BE2C (cell line): Measurements from ENCODE around the gene LETMD1.
"Not testable (repeated sequence)": the region's sequence is repeated elsewhere in the genome, so short reads cannot be mapped to it uniquely, and the experiment has no call there.

Experiments
- DNase-seq: peaks from one replicate; pipeline ENCODE4 v3.0.0-alpha.2; 2020
- H3K27me3 ChIP-seq: fragments of 250-450 bp; sonication (Bioruptor Pico); 2 replicates; pipeline ENCODE4 v1.5.1; 2020; ENCODE audit warnings: mild to moderate bottlenecking
- H3K36me3 ChIP-seq: fragments of 250-450 bp; sonication (Bioruptor Pico); 2 replicates; pipeline ENCODE4 v1.5.1; 2020; ENCODE audit warnings: mild to moderate bottlenecking
- H3K4me1 ChIP-seq: fragments of 250-450 bp; sonication (Bioruptor Pico); 2 replicates; pipeline ENCODE4 v1.5.1; 2020
- H3K4me3 ChIP-seq: 2 replicates; pipeline ENCODE4 v1.5.1; 2011; ENCODE audit warnings: low read depth, low read length
- H3K9me3 ChIP-seq: fragments of 250-450 bp; sonication (Bioruptor Pico); 2 replicates; pipeline ENCODE4 v1.5.1; 2020
- CTCF ChIP-seq: IDR thresholded peaks from 2 replicates; pipeline ENCODE4 v1.5.1; 2012; ENCODE audit warnings: mild to moderate bottlenecking, low read depth, low read length

The LETMD1 gene

GRCh38 chr12:51076236-51076930 lies 28.3 kb downstream of the LETMD1 start:
- 0 out of 2 replicates have a peak, but pooled peaks cover 2% of the 10 kb centered on the region for H3K4me1 ChIP-seq
- no peak for TF ChIP-seq CTCF
- no peak overlapping the region for H3K4me3 ChIP-seq
- no peaks in the 10 kb centered on the region for H3K27me3 ChIP-seq
- DNase-seq, result no peak
- H3K36me3 ChIP-seq, result peaks cover 24% of the 10 kb centered on the region
- no peaks in the 10 kb centered on the region for H3K9me3 ChIP-seq

GRCh38 chr12:51077930-51078329 lies 29.8 kb downstream of the LETMD1 start:
- Histone ChIP-seq H3K4me3 (no peak overlapping the region), H3K36me3 (peaks cover 14% of the 10 kb centered on the region), H3K27me3 (no peaks in the 10 kb centered on the region), H3K4me1 (0 out of 2 replicates have a peak, but pooled peaks cover 2% of the 10 kb centered on the region), H3K9me3 (no peaks in the 10 kb centered on the region)
- no peak for DNase-seq
- no peak for TF ChIP-seq CTCF

- peaks cover 11% of the 10 kb centered on the region for H3K36me3 ChIP-seq
- not testable (repeated sequence) for H3K27me3 ChIP-seq, DNase-seq, H3K4me3 ChIP-seq, H3K4me1 ChIP-seq, H3K9me3 ChIP-seq
Measured at GRCh38 chr12:51078346-51078745, 30.2 kb downstream of the LETMD1 start.

- not testable (repeated sequence) for H3K36me3 ChIP-seq, H3K9me3 ChIP-seq, DNase-seq, H3K4me3 ChIP-seq, H3K27me3 ChIP-seq, H3K4me1 ChIP-seq
Measured at GRCh38 chr12:51078866-51079265, 30.7 kb downstream of the LETMD1 start.

- no peak overlapping the region for H3K4me3 ChIP-seq
- no peaks in the 10 kb centered on the region for H3K27me3 ChIP-seq
- no peaks in the 10 kb centered on the region for H3K36me3 ChIP-seq
- no peak for DNase-seq
- H3K4me1 ChIP-seq, result 0 out of 2 replicates have a peak, but pooled peaks cover 2% of the 10 kb centered on the region
- no peaks in the 10 kb centered on the region for H3K9me3 ChIP-seq
- no peak for TF ChIP-seq CTCF
Measured at GRCh38 chr12:51080136-51080535, 32.0 kb downstream of the LETMD1 start.

GRCh38 chr12:51081421-51081820 lies 33.3 kb downstream of the LETMD1 start:
- Histone ChIP-seq H3K9me3 (no peaks in the 10 kb centered on the region), H3K4me3 (no peak overlapping the region), H3K36me3 (no peaks in the 10 kb centered on the region), H3K4me1 (0 out of 2 replicates have a peak, but pooled peaks cover 2% of the 10 kb centered on the region), H3K27me3 (no peaks in the 10 kb centered on the region)
- no peak for TF ChIP-seq CTCF
- DNase-seq, result no peak

GRCh38 chr12:51082561-51083125 lies 34.5 kb downstream of the LETMD1 start:
- Histone ChIP-seq H3K4me1 (0 out of 2 replicates have a peak, but pooled peaks cover 2% of the 10 kb centered on the region), H3K27me3 (no peaks in the 10 kb centered on the region), H3K36me3 (no peaks in the 10 kb centered on the region), H3K4me3 (peak overlapping the region; percentile 84), H3K9me3 (no peaks in the 10 kb centered on the region)
- TF ChIP-seq CTCF, result no peak
- no peak for DNase-seq
